Measurements from ENCODE around the gene GATA6.

GATA6 gene

GRCh38 chr18:22241921-22242361, 72.6 kb downstream of the GATA6 start:
- H3K4me3 ChIP-seq (ENCODE audit: low read depth, low read length) = no peak overlapping the region
- TF ChIP-seq CTCF (IDR thresholded peaks at IDR 0.05; ENCODE audit: borderline replicate concordance, insufficient read depth, low read depth, low read length) = no peak

- TF ChIP-seq CTCF (IDR thresholded peaks at IDR 0.05; ENCODE audit: borderline replicate concordance, insufficient read depth, low read depth, low read length) = no peak
These were observed 74.1 kb downstream of the GATA6 start for GRCh38 chr18:22243513-22243912.

GRCh38 chr18:22250026-22250425, 80.6 kb downstream of the GATA6 start:
- no peak for TF ChIP-seq CTCF (IDR thresholded peaks at IDR 0.05; ENCODE audit: borderline replicate concordance, insufficient read depth, low read depth, low read length)
- H3K4me3 ChIP-seq (ENCODE audit: low read depth, low read length) = no peak overlapping the region

More at GRCh38 chr18:22243513-22243912, 74.1 kb downstream of the GATA6 start:
- no peak overlapping the region for H3K4me3 ChIP-seq (ENCODE audit: low read depth, low read length)

DNA sequence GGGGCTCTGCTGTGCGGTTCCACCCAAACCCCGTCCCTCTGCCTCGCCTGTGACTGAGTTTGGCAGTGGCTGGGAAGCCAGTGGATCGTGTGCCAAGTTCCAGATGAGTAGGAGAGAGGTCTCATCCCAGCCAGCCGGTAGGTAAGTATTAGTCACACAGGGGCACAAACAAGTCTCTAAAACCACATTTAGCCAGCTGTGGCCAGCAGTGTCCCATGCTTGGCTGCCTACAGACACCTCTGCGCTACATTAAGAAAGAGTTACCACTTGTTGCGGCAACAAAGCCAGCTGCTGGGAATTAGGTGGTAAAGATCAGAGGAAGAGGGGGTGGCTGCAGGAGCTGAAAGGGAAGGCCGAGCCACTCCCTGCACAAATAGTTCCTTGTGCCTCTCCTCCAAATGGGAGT, 81.2 kb downstream of the GATA6 start:
- H3K4me3 ChIP-seq (ENCODE audit: low read depth, low read length) = no peak overlapping the region
- TF ChIP-seq CTCF (IDR thresholded peaks at IDR 0.05; ENCODE audit: borderline replicate concordance, insufficient read depth, low read depth, low read length) = no peak
